GM06990 (cell line): ENCODE results near the gene UBE2O.

Source experiments
- DNase-seq: peaks from one replicate; pipeline ENCODE4 v3.0.0-alpha.2; 2011; ENCODE audit not compliant: insufficient read length; ENCODE audit errors: extremely low read depth
- H3K27me3 ChIP-seq: replicated peaks from 2 replicates; pipeline ENCODE4 v1.6.0; 2011; ENCODE audit warnings: low read length; ENCODE audit not compliant: control insufficient read depth, insufficient read depth
- H3K36me3 ChIP-seq: 2 replicates; pipeline ENCODE4 v1.5.1; 2011; ENCODE audit warnings: low read length; ENCODE audit not compliant: control insufficient read depth, insufficient read depth
- H3K4me3 ChIP-seq: replicated peaks from 2 replicates; pipeline ENCODE4 v1.5.1; 2011; ENCODE audit warnings: low read depth, mild to moderate bottlenecking, control low read depth, low read length
- CTCF ChIP-seq: IDR thresholded peaks from 2 replicates; pipeline ENCODE4 v1.5.1; 2011; ENCODE audit warnings: low read length, control low read depth, mild to moderate bottlenecking, inconsistent platforms; ENCODE audit not compliant: insufficient read depth, poor library complexity, severe bottlenecking

UBE2O gene

GRCh38 chr17:76390003-76390421, 62.9 kb downstream of the UBE2O start:
- Histone ChIP-seq H3K36me3 (peaks cover 8% of the 10 kb centered on the region), H3K27me3 (no peaks in the 10 kb centered on the region; the same call in 1 of the 2 replicates), H3K4me3 (no peak overlapping the region)
- TF ChIP-seq CTCF: no peak
- DNase-seq: no peak

GRCh38 chr17:76388966-76389888, 63.7 kb downstream of the UBE2O start:
- TF ChIP-seq CTCF: no peak
- no peak for DNase-seq
- H3K4me3 ChIP-seq: no peak overlapping the region
- H3K36me3 ChIP-seq: peaks cover 8% of the 10 kb centered on the region
- H3K27me3 ChIP-seq: no peaks in the 10 kb centered on the region; the same call in 1 of the 2 replicates

GRCh38 chr17:76386966-76387765, 65.8 kb downstream of the UBE2O start:
- no peaks in the 10 kb centered on the region; the same call in 1 of the 2 replicates for H3K27me3 ChIP-seq
- DNase-seq: no peak
- peaks cover 6% of the 10 kb centered on the region for H3K36me3 ChIP-seq
- no peak for TF ChIP-seq CTCF
- H3K4me3 ChIP-seq: no peak overlapping the region

- Histone ChIP-seq H3K4me3 (no peak overlapping the region; the same call in 1 of the 2 replicates), H3K27me3 (no peaks in the 10 kb centered on the region; the same call in 1 of the 2 replicates), H3K36me3 (peaks cover 4% of the 10 kb centered on the region)
- peak; percentile 82 for TF ChIP-seq CTCF
- peak; percentile 83 for DNase-seq
These were observed 66.8 kb downstream of the UBE2O start for GRCh38 chr17:76385892-76386786.

- no peaks in the 10 kb centered on the region; the same call in 1 of the 2 replicates for H3K27me3 ChIP-seq
- no peak for DNase-seq
- H3K36me3 ChIP-seq: no peaks in the 10 kb centered on the region; the same call in 1 of the 2 replicates
- TF ChIP-seq CTCF: no peak
- H3K4me3 ChIP-seq: peak overlapping the region; percentile 62
These were observed 67.7 kb downstream of the UBE2O start for GRCh38 chr17:76384987-76385891.
